GM19452 (cell line): ENCODE results near the gene MSL1.
"Not testable (repeated sequence)": the region's sequence is repeated elsewhere in the genome, so short reads cannot be mapped to it uniquely, and the experiment has no call there.

Experiments
- ATAC-seq: cut with Tn5 transposase; IDR thresholded peaks from one replicate; pipeline ENCODE4 v1.9.1; 2021; ENCODE audit not compliant: unreplicated experiment

The MSL1 gene

GRCh38 chr17:40124279-40125141, 2.7 kb downstream of the MSL1 start:
- ATAC-seq = no peak

GRCh38 chr17:40129498-40129897, 7.7 kb downstream of the MSL1 start:
- ATAC-seq = no peak

- no peak for ATAC-seq
Measured at GRCh38 chr17:40130352-40131042, 8.7 kb downstream of the MSL1 start.

- no peak for ATAC-seq
Measured at GRCh38 chr17:40134184-40134583, 12.4 kb downstream of the MSL1 start.

- ATAC-seq = no peak
Measured at GRCh38 chr17:40135817-40136216, 14.0 kb downstream of the MSL1 start.

GRCh38 chr17:40139566-40140058, 17.8 kb downstream of the MSL1 start:
- ATAC-seq = peak; percentile 26

- not testable (repeated sequence) for ATAC-seq
Measured at GRCh38 chr17:40143166-40143565, 21.4 kb downstream of the MSL1 start.

GRCh38 chr17:40145476-40145875, 23.7 kb downstream of the MSL1 start:
- no peak for ATAC-seq

GRCh38 chr17:40148527-40148926, 26.8 kb downstream of the MSL1 start:
- no peak for ATAC-seq

GRCh38 chr17:40150276-40150675, 28.5 kb downstream of the MSL1 start:
- ATAC-seq = no peak

- ATAC-seq = no peak
Measured at GRCh38 chr17:40151414-40151963, 29.7 kb downstream of the MSL1 start.

GRCh38 chr17:40153603-40154236, 31.9 kb downstream of the MSL1 start:
- ATAC-seq = no peak

- ATAC-seq = no peak
Measured at GRCh38 chr17:40157973-40158372, 36.2 kb downstream of the MSL1 start.

- no peak for ATAC-seq
Measured at GRCh38 chr17:40158438-40159013, 36.8 kb downstream of the MSL1 start.

- ATAC-seq = no peak
Measured at GRCh38 chr17:40159456-40159855, 37.7 kb downstream of the MSL1 start.

GRCh38 chr17:40167685-40168261, 46.0 kb downstream of the MSL1 start:
- no peak for ATAC-seq

- ATAC-seq = no peak
Measured at GRCh38 chr17:40168262-40168832, 46.6 kb downstream of the MSL1 start.

GRCh38 chr17:40170325-40170724, 48.6 kb downstream of the MSL1 start:
- ATAC-seq = no peak

GRCh38 chr17:40171750-40172149, 50.0 kb downstream of the MSL1 start:
- ATAC-seq = no peak

- ATAC-seq = no peak
Measured at GRCh38 chr17:40173091-40173777, 51.5 kb downstream of the MSL1 start.
